ENCODE results near the gene GABARAPL1.
A peak's percentile ranks its signal among the peaks of the same experiment; 100 is the strongest.

The GABARAPL1 gene

DNA sequence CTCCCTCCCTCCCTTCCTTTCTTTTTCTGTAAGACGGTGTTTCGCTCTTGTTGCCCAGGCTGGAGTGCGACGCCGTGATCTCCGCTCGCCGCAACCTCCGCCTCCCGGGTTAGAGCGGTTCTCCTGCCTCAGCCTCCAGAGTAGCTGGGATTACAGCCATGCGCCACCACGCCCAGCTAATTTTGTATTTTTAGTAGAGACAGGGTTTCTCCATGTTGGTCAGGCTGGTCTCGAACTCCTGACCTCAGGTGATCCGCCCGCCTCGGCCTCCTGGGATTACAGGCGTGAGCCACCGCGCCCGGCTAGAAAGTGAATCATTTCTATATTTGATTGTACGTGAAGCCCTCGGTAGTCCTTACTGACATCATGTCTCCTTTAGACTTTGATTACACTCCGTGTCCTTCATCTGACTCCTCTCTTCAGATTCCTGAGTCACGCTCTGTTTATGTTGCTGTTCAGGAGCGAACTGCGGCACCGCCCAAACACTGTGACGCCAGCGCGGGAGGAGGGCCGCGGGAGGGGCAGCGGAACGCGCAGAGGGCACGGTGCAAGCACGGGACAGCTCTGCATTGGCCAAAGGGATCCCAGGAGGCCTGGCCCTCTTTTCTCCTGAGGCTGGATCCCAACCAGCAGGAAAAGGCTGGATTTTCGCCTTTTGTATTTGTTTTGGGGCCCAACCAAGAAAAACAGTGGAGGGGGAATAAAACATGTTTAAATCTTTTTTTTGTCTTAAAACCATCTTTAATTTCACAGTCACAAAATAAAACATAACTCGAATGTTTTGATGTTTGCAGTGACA is 538 bp upstream of the GABARAPL1 start:
- Histone ChIP-seq H3K36me3 (ENCODE audit: insufficient read depth) (no peaks in the 10 kb centered on the region), H2AFZ (ENCODE audit: low read depth) (peak overlapping the region; percentile 82), H3K4me3 (IDR thresholded peaks at IDR 0.05; ENCODE audit: insufficient read depth, low read depth, low read length) (no peak overlapping the region), H3K9ac (peak overlapping the region; percentile 67), H3K4me1 (ENCODE audit: low read depth, poor library complexity, severe bottlenecking) (peaks cover 19% of the 10 kb centered on the region), H3K4me2 (peak overlapping the region; percentile 65), H3K79me2 (ENCODE audit: insufficient read depth, low read depth) (no peaks in the 10 kb centered on the region), H3K27ac (peak overlapping the region; percentile 71), H3K27me3 (ENCODE audit: insufficient read depth, low read depth) (no peaks in the 10 kb centered on the region), H4K20me1 (ENCODE audit: insufficient read depth) (no peaks in the 10 kb centered on the region)
- TF ChIP-seq, protein P1, sequence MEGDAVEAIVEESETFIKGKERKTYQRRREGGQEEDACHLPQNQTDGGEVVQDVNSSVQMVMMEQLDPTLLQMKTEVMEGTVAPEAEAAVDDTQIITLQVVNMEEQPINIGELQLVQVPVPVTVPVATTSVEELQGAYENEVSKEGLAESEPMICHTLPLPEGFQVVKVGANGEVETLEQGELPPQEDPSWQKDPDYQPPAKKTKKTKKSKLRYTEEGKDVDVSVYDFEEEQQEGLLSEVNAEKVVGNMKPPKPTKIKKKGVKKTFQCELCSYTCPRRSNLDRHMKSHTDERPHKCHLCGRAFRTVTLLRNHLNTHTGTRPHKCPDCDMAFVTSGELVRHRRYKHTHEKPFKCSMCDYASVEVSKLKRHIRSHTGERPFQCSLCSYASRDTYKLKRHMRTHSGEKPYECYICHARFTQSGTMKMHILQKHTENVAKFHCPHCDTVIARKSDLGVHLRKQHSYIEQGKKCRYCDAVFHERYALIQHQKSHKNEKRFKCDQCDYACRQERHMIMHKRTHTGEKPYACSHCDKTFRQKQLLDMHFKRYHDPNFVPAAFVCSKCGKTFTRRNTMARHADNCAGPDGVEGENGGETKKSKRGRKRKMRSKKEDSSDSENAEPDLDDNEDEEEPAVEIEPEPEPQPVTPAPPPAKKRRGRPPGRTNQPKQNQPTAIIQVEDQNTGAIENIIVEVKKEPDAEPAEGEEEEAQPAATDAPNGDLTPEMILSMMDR (conservative IDR thresholded peaks at IDR 0.05; ENCODE audit: low read depth, low read length): no peak

GRCh38 chr12:10213168-10214135 is 775 bp downstream of the GABARAPL1 start:
- Histone ChIP-seq H3K36me3 (ENCODE audit: insufficient read depth) (no peaks in the 10 kb centered on the region), H3K79me2 (ENCODE audit: insufficient read depth, low read depth) (no peaks in the 10 kb centered on the region), H3K27ac (peak overlapping the region; percentile 71), H3K27me3 (ENCODE audit: insufficient read depth, low read depth) (no peaks in the 10 kb centered on the region), H4K20me1 (ENCODE audit: insufficient read depth) (no peaks in the 10 kb centered on the region), H2AFZ (ENCODE audit: low read depth) (peak overlapping the region; percentile 82), H3K4me3 (IDR thresholded peaks at IDR 0.05; ENCODE audit: insufficient read depth, low read depth, low read length) (no peak overlapping the region), H3K4me2 (peak overlapping the region; percentile 65), H3K4me1 (ENCODE audit: low read depth, poor library complexity, severe bottlenecking) (peaks cover 19% of the 10 kb centered on the region), H3K9ac (peak overlapping the region; percentile 67)
- TF ChIP-seq, protein P1 (conservative IDR thresholded peaks at IDR 0.05; ENCODE audit: low read depth, low read length): no peak

DNA sequence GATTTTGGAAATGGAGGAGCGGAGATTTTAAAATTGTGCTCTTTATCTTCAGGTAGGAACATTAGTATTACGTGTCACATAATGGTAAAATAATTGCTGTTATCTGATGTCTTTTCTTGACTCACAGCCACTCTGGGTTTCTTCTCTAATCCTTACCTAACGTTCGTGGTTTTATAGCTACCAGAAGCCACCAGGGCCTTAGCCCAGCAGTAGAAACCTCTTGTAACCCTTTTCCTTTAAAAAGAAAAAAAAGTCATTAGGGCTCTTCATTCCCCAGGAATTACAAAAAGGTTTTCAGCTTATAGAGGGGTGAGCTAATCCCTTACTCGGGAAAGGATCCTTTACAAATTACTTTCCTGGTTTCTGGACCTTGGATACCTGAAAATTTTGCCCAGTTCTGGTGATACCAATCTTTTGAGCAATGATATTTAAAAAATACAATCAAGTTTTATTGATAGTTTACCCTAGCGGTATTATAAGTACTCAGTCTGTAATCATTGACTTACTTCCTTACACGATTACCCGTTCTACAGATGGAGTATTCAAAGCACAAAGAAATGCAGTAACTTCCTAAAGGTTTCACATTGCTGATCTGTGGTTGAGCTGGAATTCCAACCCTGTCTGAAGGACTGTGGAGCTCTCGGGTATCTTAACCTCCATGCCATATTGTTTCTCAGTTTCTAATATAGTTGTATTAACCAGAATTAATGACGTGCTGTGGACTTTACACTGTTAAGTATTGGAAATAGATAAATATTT is 1.6 kb downstream of the GABARAPL1 start:
- Histone ChIP-seq H3K4me2 (peak overlapping the region; percentile 65), H3K4me3 (IDR thresholded peaks at IDR 0.05; ENCODE audit: insufficient read depth, low read depth, low read length) (no peak overlapping the region), H2AFZ (ENCODE audit: low read depth) (peak overlapping the region; percentile 82; the same call in 1 of the 2 replicates), H3K36me3 (ENCODE audit: insufficient read depth) (no peaks in the 10 kb centered on the region), H3K79me2 (ENCODE audit: insufficient read depth, low read depth) (no peaks in the 10 kb centered on the region), H3K27me3 (ENCODE audit: insufficient read depth, low read depth) (no peaks in the 10 kb centered on the region), H3K9ac (peak overlapping the region; percentile 67; the same call in 1 of the 2 replicates), H3K27ac (peak overlapping the region; percentile 71; the same call in 1 of the 2 replicates), H4K20me1 (ENCODE audit: insufficient read depth) (no peaks in the 10 kb centered on the region), H3K4me1 (ENCODE audit: low read depth, poor library complexity, severe bottlenecking) (peaks cover 19% of the 10 kb centered on the region)
- TF ChIP-seq, protein P1 (conservative IDR thresholded peaks at IDR 0.05; ENCODE audit: low read depth, low read length): no peak

DNA sequence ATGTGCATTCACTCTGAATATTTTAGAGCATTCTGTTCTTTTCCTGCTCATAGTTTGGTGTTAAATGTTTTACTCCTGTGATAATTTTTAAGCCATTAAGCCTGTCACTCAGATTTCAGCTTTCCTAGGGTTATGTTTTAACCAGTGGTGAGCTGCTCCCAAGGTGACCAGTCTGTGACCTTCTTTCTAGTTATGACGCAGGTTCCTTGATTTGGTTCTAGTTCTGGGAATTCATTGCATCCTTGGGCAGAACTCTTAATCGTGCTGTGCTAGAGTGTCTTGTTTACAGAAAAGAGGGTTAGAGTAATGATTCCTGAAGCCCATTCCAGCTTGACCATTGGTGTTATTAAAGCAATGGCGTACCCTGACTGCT is 2.2 kb downstream of the GABARAPL1 start:
- Histone ChIP-seq H3K27me3 (ENCODE audit: insufficient read depth, low read depth) (no peaks in the 10 kb centered on the region), H3K36me3 (ENCODE audit: insufficient read depth) (no peaks in the 10 kb centered on the region), H3K4me2 (peak overlapping the region; percentile 65), H3K4me3 (IDR thresholded peaks at IDR 0.05; ENCODE audit: insufficient read depth, low read depth, low read length) (no peak overlapping the region), H4K20me1 (ENCODE audit: insufficient read depth) (no peaks in the 10 kb centered on the region), H2AFZ (ENCODE audit: low read depth) (no peak overlapping the region), H3K27ac (no peak overlapping the region), H3K9ac (0 out of 2 replicates have a peak overlapping the region, but pooled peaks have one; percentile 67), H3K79me2 (ENCODE audit: insufficient read depth, low read depth) (no peaks in the 10 kb centered on the region), H3K4me1 (ENCODE audit: low read depth, poor library complexity, severe bottlenecking) (peaks cover 19% of the 10 kb centered on the region)
- TF ChIP-seq, protein P1 (conservative IDR thresholded peaks at IDR 0.05; ENCODE audit: low read depth, low read length): no peak

All from KMS-11 (cell line).